Activated naive CD8-positive, alpha-beta T cell treated with anti-CD3 and anti-CD28 coated beads, Interleukin-2, amount 10 ng/mL, durations not matched to agents 7 days and 5 days (primary cell): ENCODE results near the gene ITPR2. TPM values are rescaled to one million over a fixed set of nuclear protein-coding genes. Genes with fewer than 3 reads are reported as not detected.

Source experiments
- ATAC-seq: fragments of 150-1000 bp; cut with Tn5 transposase; one replicate; pipeline ENCODE4 v1.10.0; 2021; ENCODE audit warnings: low read depth, moderate library complexity
- POLR2A ChIA-PET: fragments of 350-600 bp; sonication (Branson Sonifier 250); formaldehyde crosslinking; loops from one replicate; lab custom pipeline; 2021; ENCODE audit warnings: antibody characterized with exemption; lab: Charles Lee
- DNase-seq: peaks from one replicate; pipeline ENCODE4 v3.0.0; 2021
- H3K27ac Mint-ChIP-seq: one replicate; pipeline ENCODE4 v1.8.0; 2022; ENCODE audit warnings: mild to moderate bottlenecking, mixed read lengths
- H3K27me3 Mint-ChIP-seq: one replicate; pipeline ENCODE4 v1.8.0; 2022; ENCODE audit warnings: mild to moderate bottlenecking, moderate library complexity, mixed read lengths
- H3K36me3 Mint-ChIP-seq: one replicate; pipeline ENCODE4 v1.8.0; 2021; ENCODE audit warnings: mild to moderate bottlenecking, mixed read lengths
- H3K4me1 Mint-ChIP-seq: one replicate; pipeline ENCODE4 v1.8.0; 2021; ENCODE audit warnings: mixed read lengths
- H3K4me3 Mint-ChIP-seq: one replicate; pipeline ENCODE4 v1.8.0; 2022; ENCODE audit warnings: mild to moderate bottlenecking, moderate library complexity, mixed read lengths
- H3K9me3 Mint-ChIP-seq: one replicate; pipeline ENCODE4 v1.8.0; 2021; ENCODE audit warnings: mixed read lengths
- total RNA-seq, 2 experiments: library from RNA; stranded (reverse); gene quantifications; one replicate each; pipeline ENCODE4 v1.2.3, GENCODE V29; 2021

ITPR2 gene
- total RNA-seq, 2 experiments from 2014 or later: 43.3 to 43.5 TPM

DNA sequence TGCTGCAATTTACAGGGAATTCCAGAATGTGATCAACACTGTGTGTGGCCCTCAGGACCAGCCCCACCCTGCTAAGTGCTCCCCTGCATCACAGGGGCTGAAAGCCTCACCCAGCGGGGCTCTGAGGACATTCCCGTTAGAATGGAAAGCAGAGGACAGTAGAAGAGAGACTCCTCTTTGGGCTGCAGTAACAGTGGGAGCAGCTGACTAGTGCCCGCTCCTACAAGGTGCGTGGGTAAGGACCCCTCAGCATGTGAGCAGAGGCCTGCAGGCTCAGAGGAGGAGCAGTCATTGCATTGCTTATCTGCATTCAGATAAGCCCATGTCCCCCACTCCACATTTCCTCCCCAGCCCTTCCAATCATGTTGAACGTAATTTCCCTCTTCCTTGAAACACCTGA, 120.1 kb downstream of the ITPR2 start:
- no peaks in the 10 kb centered on the region for H3K27me3 Mint-ChIP-seq
- no peak overlapping the region for H3K27ac Mint-ChIP-seq
- no peaks in the 10 kb centered on the region for H3K4me1 Mint-ChIP-seq
- H3K36me3 Mint-ChIP-seq: peaks cover 32% of the 10 kb centered on the region
- POLR2A ChIA-PET: no interaction called here
- DNase-seq (no peak), ATAC-seq (no peak)
- peaks cover 4% of the 10 kb centered on the region for H3K9me3 Mint-ChIP-seq
- H3K4me3 Mint-ChIP-seq: no peak overlapping the region

DNA sequence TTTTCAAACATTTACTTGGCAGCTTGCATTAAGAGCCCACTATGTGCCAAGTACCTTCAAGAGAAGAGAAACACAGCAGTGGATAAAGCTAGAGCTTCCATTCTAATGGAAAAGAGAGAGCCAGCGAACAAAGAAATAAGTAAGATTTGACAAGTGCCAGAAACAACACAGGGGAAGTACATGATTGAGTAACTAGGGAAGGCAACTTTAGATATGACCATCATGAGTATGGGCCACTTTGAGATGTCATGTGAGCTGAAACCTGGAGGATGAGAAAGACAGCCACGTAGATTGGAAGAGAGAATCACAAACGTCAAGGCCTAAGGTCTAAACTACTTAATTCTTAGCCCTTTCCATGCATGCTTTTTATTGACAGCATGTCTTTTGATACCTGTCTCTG, 121.4 kb downstream of the ITPR2 start:
- ATAC-seq: no peak

DNA sequence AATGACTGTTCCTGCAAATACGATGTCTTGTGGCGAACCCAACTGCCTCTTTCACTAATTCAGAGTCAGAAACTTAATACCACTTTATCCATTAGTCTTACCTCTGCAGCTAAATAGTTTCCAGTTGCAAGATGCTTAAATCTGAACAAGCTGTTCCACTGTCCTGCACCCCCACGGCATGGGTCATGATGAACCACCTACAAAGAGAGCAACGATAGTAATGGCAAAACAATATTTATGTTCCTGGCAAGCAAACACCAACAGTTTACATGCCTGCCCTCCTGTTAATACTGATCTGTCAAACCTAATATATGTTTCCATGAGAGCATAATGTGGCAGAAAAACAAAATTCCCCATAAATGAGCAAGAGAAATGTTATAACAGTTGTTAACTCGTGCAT, 121.9 kb downstream of the ITPR2 start:
- DNase-seq (no peak), ATAC-seq (no peak)
- Mint-ChIP-seq H3K9me3 (peaks cover 4% of the 10 kb centered on the region), H3K36me3 (peaks cover 24% of the 10 kb centered on the region), H3K4me3 (no peak overlapping the region), H3K27me3 (no peaks in the 10 kb centered on the region), H3K27ac (no peak overlapping the region), H3K4me1 (no peaks in the 10 kb centered on the region)
- POLR2A ChIA-PET: no interaction called here

More for the DNA sequence above, 121.4 kb downstream of the ITPR2 start:
- no peak overlapping the region for H3K4me3 Mint-ChIP-seq
- POLR2A ChIA-PET: no interaction called here
- H3K36me3 Mint-ChIP-seq: peaks cover 29% of the 10 kb centered on the region
- H3K4me1 Mint-ChIP-seq: no peaks in the 10 kb centered on the region
- no peaks in the 10 kb centered on the region for H3K27me3 Mint-ChIP-seq
- no peak for DNase-seq
- H3K9me3 Mint-ChIP-seq: peaks cover 4% of the 10 kb centered on the region
- no peak overlapping the region for H3K27ac Mint-ChIP-seq

DNA sequence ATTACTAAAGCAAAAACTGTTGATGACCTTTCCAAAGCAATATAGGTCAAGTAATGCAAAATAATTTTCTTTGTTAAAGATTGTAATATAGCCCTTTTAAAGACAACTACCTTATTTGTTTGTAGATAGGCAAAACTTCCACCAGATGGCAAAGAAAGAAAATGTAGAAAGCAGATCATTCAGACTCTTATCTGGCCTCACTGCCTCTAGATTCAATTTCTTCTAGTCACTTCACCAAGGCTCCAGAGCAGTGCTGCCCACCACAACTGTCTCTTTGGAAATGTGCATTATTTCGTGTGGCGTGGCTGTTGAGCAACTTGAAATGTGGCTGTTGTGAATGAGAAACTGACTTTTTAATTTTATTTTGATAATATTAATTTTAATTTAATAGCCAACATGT, 127.1 kb downstream of the ITPR2 start:
- POLR2A ChIA-PET: no interaction called here
- H3K27ac Mint-ChIP-seq: no peak overlapping the region
- DNase-seq: no peak
- ATAC-seq: no peak
- peaks cover 4% of the 10 kb centered on the region for H3K9me3 Mint-ChIP-seq
- peaks cover 10% of the 10 kb centered on the region for H3K36me3 Mint-ChIP-seq
- H3K27me3 Mint-ChIP-seq: no peaks in the 10 kb centered on the region
- no peak overlapping the region for H3K4me3 Mint-ChIP-seq
- H3K4me1 Mint-ChIP-seq: no peaks in the 10 kb centered on the region

DNA sequence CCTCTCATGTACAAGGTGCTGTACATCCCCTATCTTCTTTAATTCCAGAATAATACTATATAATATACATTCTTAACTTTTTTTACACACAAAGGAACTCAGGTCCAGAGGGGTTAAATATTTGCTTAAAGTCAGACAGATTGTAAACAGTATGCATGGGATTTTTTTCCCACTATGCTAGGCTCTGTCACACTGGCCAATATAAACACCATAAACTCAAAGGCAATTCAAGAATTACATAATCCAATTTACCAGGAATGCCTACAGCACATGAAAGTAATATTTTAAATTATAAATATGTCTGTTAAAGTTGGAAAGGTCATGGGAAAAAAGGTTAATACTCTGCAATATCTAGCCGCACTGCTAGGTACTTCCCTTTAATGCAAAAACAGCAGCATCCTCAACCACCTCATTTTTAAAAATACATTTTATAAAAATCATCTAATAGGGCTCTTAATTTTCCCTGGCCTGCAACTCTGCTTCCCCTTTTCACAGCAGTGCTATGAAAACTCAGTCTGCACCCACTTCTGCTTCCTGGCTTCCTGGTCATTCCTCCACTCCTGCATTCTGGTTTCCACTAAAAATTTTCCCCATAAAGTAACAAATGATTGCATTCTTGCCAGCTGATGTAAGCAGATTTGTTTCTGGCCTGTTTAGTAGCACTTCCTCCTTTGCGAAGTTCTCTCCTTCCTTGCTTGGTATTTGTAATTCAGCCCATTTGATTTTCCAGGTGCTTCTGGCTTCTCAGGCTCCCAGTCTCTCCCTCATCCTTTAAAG, 128.1 kb downstream of the ITPR2 start:
- POLR2A ChIA-PET: no interaction called here
- DNase-seq (no peak), ATAC-seq (no peak)
- Mint-ChIP-seq H3K4me1 (no peaks in the 10 kb centered on the region), H3K4me3 (no peak overlapping the region), H3K27ac (no peak overlapping the region), H3K9me3 (peaks cover 4% of the 10 kb centered on the region), H3K27me3 (no peaks in the 10 kb centered on the region), H3K36me3 (peaks cover 8% of the 10 kb centered on the region)

- Mint-ChIP-seq H3K4me1 (no peaks in the 10 kb centered on the region), H3K36me3 (peaks cover 8% of the 10 kb centered on the region), H3K9me3 (peaks cover 4% of the 10 kb centered on the region), H3K4me3 (no peak overlapping the region), H3K27me3 (no peaks in the 10 kb centered on the region), H3K27ac (no peak overlapping the region)
- no peak for DNase-seq
- no peak for ATAC-seq
- POLR2A ChIA-PET: no interaction called here
Observed at GRCh38 chr12:26704214-26704613, 128.8 kb downstream of the ITPR2 start.

GRCh38 chr12:26702741-26703140, 130.3 kb downstream of the ITPR2 start:
- no peaks in the 10 kb centered on the region for H3K4me1 Mint-ChIP-seq
- H3K36me3 Mint-ChIP-seq: peaks cover 8% of the 10 kb centered on the region
- no peak overlapping the region for H3K27ac Mint-ChIP-seq
- POLR2A ChIA-PET: no interaction called here
- no peaks in the 10 kb centered on the region for H3K27me3 Mint-ChIP-seq
- DNase-seq: no peak
- no peak for ATAC-seq
- no peak overlapping the region for H3K4me3 Mint-ChIP-seq
- H3K9me3 Mint-ChIP-seq: no peaks in the 10 kb centered on the region

DNA sequence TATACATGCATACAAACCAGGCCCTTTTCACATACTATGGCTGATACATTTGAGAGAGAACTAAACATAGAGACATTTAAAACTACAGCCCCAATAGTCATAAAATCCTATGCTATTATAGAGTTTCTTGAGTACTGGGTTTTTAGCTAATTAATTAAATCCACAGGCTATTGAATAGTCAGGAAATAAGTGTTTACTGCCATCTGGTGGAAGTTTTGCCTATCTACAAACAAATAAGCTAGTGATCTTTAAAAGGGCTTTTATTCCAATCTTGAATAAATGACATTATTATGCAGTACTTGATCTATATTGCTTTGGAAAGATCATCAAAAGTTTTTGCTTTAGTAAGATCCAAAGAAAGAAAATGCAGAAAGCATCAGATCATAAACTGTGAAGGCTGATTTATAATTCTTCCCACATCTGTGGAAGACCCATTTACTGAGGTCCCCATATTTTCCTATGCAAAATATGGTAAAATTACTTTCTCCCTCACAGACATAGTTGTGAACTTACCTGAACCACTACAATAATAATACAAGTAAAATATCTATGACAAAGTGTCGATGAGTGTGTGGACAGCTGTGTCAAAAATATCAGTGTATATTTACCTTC, 131.3 kb downstream of the ITPR2 start:
- H3K4me3 Mint-ChIP-seq: no peak overlapping the region
- no peak for DNase-seq
- H3K27me3 Mint-ChIP-seq: no peaks in the 10 kb centered on the region
- peaks cover 2% of the 10 kb centered on the region for H3K4me1 Mint-ChIP-seq
- ATAC-seq: no peak
- H3K27ac Mint-ChIP-seq: no peak overlapping the region
- POLR2A ChIA-PET: no interaction called here
- H3K9me3 Mint-ChIP-seq: no peaks in the 10 kb centered on the region
- H3K36me3 Mint-ChIP-seq: peaks cover 14% of the 10 kb centered on the region

- ATAC-seq (no peak), DNase-seq (no peak)
- H3K27ac Mint-ChIP-seq: no peak overlapping the region
- H3K4me1 Mint-ChIP-seq: peaks cover 2% of the 10 kb centered on the region
- POLR2A ChIA-PET: no interaction called here
- no peaks in the 10 kb centered on the region for H3K9me3 Mint-ChIP-seq
- no peak overlapping the region for H3K4me3 Mint-ChIP-seq
- H3K27me3 Mint-ChIP-seq: no peaks in the 10 kb centered on the region
- peaks cover 23% of the 10 kb centered on the region for H3K36me3 Mint-ChIP-seq
Observed at GRCh38 chr12:26700430-26700829, 132.6 kb downstream of the ITPR2 start.

DNA sequence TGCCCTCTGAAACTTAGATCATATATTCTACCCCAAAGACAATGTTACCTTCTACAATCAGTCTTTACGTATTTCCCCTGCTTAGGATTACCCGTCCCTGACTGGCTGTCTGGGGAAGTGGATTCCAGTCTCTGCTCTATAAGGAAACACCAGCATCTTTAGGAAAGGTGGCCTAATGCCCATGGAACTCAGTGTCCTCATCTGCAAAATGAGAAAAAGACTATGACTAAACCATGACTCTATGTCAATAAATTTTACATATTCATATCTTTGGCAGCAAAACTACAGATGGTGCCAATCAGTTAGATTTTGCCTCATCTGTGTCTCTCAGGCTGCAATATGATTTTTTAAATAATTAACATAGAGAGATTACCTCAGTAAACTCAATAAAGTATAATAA, 133.8 kb downstream of the ITPR2 start:
- Mint-ChIP-seq H3K9me3 (no peaks in the 10 kb centered on the region), H3K27me3 (no peaks in the 10 kb centered on the region), H3K36me3 (peaks cover 30% of the 10 kb centered on the region), H3K27ac (no peak overlapping the region), H3K4me1 (peaks cover 2% of the 10 kb centered on the region), H3K4me3 (no peak overlapping the region)
- POLR2A ChIA-PET: no interaction called here
- ATAC-seq: no peak
- DNase-seq: no peak

GRCh38 chr12:26698186-26698585, 134.8 kb downstream of the ITPR2 start:
- no peak for ATAC-seq
- no peaks in the 10 kb centered on the region for H3K9me3 Mint-ChIP-seq
- DNase-seq: no peak
- H3K27ac Mint-ChIP-seq: no peak overlapping the region
- peaks cover 2% of the 10 kb centered on the region for H3K4me1 Mint-ChIP-seq
- POLR2A ChIA-PET: no interaction called here
- H3K36me3 Mint-ChIP-seq: peaks cover 33% of the 10 kb centered on the region
- no peak overlapping the region for H3K4me3 Mint-ChIP-seq
- no peaks in the 10 kb centered on the region for H3K27me3 Mint-ChIP-seq

DNA sequence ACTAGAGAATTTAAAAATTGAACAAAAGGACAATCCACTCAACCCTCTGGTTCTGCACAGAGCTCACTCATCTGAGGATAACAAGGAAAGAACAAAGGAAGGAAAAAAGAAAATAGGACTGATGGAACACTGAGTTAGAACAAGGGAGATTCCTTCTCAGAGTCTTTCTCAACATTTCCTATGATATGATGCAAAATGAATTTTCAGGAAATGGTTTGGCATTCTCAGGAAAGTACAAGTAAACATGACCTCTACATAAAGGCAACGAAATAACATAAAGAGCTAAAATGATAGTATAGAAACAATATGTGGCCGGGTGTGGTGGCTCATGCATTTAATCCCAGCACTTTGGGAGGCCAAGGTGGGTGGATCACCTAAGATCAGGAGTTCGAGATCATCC, 135.8 kb downstream of the ITPR2 start:
- no peak overlapping the region for H3K27ac Mint-ChIP-seq

GRCh38 chr12:26696613-26697092, 136.3 kb downstream of the ITPR2 start:
- no peak for ATAC-seq
- H3K27me3 Mint-ChIP-seq: no peaks in the 10 kb centered on the region
- H3K4me1 Mint-ChIP-seq: peaks cover 2% of the 10 kb centered on the region
- DNase-seq: no peak
- H3K9me3 Mint-ChIP-seq: no peaks in the 10 kb centered on the region
- H3K36me3 Mint-ChIP-seq: peaks cover 35% of the 10 kb centered on the region
- H3K27ac Mint-ChIP-seq: no peak overlapping the region
- POLR2A ChIA-PET: no interaction called here
- no peak overlapping the region for H3K4me3 Mint-ChIP-seq

More for the DNA sequence above, 135.8 kb downstream of the ITPR2 start:
- no peak overlapping the region for H3K4me3 Mint-ChIP-seq
- no peaks in the 10 kb centered on the region for H3K9me3 Mint-ChIP-seq
- H3K4me1 Mint-ChIP-seq: peaks cover 2% of the 10 kb centered on the region
- DNase-seq (no peak), ATAC-seq (no peak)
- peaks cover 33% of the 10 kb centered on the region for H3K36me3 Mint-ChIP-seq
- POLR2A ChIA-PET: no interaction called here
- H3K27me3 Mint-ChIP-seq: no peaks in the 10 kb centered on the region

GRCh38 chr12:26696048-26696612, 136.9 kb downstream of the ITPR2 start:
- Mint-ChIP-seq H3K4me3 (no peak overlapping the region), H3K4me1 (peaks cover 2% of the 10 kb centered on the region), H3K36me3 (peaks cover 35% of the 10 kb centered on the region), H3K9me3 (no peaks in the 10 kb centered on the region), H3K27ac (no peak overlapping the region), H3K27me3 (no peaks in the 10 kb centered on the region)
- no peak for ATAC-seq
- POLR2A ChIA-PET: no interaction called here
- DNase-seq: no peak
